D341Med (cell line): Measurements from ENCODE around the gene S1PR1.
"Not testable (repeated sequence)": the region's sequence is repeated elsewhere in the genome, so short reads cannot be mapped to it uniquely, and the experiment has no call there.

Source experiments
- DNase-seq: peaks from one replicate; pipeline ENCODE4 v3.0.0; 2012; ENCODE audit warnings: low spot score

Gene S1PR1

DNA sequence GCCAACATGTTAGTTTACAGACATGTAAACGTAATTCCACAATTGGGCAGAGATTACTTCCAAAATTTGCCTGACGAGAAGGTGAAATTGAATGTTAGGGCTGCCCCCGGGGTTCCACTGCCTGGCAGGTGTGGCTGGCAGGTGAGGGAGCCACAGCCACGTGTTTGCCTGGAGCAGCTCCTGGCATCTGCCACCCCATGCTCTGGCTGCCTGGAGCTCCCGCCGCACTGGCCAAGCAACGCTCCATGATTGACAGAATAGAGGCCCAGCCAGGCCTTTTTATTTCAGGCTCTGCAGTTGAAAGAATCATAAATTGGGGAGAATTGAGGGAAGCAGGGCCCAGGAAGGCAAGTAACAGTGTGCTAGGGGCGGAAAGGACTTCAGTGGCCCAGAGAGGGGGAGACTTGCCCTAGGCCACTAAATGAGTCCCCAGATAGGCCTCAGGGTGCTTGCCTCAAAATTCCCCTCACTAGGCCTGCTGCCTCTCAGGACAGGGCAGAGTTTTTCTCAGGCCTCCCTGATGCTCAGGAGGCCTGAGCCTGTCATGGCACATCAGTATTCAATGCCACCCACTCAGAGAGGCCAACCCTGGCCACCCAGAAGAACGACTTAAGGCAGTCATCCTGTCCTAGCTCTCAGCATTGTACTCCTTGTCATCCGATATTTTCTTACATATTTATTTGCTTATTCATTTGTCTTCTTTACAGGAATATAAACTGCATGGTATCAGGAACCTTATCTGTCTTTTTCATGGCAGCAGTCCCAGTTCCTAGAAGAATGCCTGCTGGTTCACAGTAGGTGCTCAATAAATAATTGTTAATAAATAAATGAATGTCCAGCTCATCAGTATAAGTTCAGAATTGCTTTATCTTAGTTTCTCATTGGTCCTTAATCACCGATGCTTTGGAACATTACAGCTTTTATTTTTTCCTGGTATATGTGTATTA, 16.6 kb upstream of the S1PR1 start:
- peak; percentile 25 for DNase-seq

DNA sequence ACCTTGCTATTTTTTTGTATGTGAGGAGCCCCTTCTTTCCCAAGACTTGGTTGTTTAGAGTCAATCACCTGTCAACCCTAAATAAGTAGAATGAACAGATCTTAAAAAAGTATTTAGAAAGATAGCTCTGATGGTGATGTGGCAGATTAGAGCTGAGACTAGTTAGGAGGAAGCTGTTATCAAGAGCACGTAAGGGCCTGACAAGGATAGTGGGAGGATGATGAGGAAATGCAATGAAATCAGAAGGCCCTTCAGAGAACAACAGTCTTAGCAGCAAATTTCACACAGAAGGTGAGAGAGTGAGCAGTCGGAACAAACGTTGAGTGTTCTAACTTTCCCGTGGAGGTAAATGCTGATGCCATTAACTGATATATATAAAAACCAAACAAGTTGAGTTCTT, 15.9 kb upstream of the S1PR1 start:
- no peak for DNase-seq

DNA sequence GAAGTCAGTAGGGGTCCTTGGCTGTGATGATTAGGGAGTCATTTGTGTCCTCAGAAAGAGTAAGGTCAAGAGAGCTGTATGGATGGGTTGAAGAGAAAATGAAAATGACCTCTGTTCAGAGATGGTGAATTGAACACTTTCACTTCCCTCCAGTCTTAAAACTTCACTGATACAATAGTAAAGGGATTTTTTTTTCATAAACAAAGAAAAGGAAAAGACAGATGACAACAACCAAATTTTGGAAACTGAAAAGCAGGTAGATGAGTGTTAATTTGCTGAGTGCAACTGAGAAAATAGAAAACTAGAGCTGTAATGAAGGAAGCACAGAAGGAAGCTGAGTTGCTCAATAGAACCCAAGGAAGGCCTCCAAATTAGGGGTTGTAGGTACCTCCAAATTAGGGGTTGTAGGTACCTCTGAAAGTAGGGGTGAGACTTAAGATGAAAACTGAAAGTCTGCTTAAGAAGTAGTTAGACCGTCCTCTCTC, 14.8 kb upstream of the S1PR1 start:
- DNase-seq: no peak

DNA sequence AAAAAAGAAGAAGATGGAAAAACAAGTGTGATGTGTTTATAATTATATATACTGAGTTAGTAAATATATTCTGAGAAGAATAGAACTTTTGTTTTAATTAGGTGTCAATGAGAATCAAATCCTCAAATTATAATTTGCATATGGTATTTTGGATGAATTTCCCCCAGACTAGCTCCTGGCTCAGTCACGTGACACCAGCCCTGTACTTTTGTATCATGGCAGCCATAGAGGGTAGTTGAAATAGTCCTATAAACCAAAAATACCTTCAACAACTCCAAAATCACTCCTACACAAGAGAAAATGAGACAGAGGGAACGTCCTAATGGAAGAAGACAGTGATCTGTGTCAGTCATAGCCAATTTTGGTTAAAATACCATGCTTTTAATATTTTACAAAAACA, 9.0 kb upstream of the S1PR1 start:
- DNase-seq: no peak

DNA sequence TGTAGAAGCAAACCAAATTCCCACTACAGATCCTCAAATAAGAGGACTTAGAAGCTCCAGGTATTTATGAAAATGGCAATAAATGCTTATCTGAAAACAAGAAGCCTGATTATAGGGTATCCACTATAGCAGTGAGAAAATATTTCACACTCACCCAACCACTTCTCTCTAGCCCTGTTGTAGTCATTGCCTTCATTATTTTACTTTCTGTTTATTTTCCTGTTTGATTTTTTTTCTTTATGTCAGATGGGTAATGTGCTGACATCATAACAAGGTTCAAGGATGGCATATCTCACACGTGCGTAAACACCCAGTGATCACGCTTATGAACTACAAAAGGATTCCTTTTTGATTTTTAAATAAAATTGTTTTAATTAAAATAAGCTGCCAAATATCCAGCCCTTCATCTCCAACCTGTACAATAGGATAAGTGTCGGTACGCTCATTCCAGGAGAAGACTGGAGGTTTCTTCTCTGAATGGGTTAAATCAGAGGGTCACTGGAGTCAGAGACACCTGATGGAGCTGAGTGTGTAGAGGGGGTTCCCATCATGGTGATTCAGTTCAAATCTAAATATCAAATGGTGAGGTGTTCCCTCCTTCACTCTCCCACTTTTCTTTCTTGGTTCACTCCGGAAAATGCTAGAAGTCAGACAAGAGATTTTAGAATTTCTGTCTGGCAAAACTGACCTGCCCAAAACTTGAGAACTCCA, 8.2 kb upstream of the S1PR1 start:
- no peak for DNase-seq

DNA sequence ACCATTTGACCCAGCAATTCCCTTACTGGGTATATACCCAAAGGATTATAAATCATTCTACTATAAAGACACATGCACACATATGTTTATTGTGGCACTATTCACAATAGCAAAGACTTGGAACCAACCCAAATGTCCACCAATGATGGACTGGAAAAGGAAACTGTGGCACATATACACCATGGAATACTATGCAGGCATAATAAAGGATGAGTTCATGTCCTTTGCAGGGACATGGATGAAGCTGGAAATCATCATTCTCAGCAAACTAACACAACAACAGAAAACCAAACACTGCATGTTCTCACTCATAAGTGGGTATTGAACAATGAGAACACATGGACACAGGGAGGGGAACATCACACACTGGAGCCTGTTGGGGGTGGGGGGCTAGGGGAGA, 4.6 kb upstream of the S1PR1 start:
- DNase-seq: not testable (repeated sequence)

DNA sequence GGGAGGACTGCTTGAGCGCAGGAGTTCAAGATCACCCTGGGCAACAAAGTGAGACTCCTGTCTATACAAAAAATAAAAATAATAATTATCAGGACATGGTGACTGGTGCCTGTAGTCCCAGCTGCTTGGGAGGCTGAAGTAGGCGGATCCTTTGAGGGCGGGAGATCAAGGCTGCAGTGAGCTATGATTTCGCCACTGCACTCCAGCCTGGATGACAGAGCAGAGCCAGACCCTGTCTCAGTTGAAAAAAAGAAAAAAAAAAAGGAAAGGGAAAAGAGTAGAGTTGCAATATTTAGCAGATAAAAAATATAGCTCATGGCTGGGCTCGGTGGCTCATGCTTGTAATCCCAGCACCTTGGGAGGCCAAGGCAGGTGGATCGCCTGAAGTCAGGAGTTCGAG, 3.3 kb upstream of the S1PR1 start:
- no peak for DNase-seq

DNA sequence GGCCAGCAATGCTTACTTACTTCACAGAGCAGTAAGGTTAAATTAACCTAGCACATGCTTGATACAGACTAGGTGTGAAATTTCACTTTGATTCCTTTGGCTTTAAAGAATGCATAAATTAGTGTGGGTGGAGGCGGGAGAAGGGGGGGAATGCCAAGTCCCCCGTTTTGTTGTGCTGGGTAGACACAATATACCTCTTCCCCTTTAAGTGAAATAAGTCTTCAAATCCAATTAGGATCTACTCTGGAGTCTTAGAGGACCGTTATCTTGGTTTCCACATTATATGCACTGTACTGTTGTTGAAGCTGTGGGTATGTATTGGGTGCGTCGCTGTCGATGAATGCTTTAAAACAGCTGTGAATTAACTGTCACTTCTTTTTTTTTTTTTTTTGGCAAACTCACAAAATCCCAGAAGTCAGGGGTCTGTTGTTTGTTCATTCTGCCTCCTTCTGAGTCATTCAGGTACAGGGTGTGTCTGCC, 1.6 kb upstream of the S1PR1 start:
- no peak for DNase-seq

DNA sequence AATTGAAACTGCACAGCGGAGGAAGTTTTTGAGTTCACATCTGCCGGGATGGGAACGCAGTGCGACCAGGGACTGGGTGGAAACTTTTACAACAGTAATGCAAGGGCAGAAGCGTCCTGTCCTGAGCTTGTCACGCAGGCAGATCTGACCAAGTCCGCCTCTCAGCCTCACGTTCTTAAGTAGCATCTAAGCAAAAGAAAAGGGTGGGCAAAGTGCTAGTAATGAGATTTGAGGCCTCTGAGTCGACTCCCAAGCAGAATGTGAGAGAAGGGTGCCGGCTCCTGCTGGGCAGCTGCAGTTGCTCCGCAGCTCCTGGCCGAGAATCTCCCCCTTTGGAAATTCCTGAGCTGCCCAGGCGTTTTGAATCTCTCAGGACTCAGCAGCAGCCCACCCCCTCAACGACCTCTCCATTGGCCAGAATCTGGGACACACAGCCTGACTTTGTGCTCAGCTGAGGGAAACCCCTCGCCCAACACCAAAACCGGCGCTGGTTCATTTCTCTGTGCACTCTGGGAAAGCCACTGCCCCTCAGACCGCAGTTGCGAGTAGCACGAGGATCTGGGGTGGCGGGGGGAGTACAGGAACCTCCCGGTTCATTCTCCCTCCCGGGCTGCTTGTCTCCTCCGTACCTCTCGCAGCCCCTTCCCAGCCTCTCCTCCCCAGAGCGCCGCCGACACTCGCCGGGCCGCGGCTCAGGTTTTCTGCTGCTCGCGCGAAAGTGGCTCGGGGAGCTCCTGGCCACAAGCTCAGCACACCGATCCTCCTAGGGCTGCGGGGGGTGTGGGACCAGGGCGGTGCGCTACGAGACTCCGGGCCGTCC, 913 bp upstream of the S1PR1 start:
- DNase-seq: peak; percentile 51

DNA sequence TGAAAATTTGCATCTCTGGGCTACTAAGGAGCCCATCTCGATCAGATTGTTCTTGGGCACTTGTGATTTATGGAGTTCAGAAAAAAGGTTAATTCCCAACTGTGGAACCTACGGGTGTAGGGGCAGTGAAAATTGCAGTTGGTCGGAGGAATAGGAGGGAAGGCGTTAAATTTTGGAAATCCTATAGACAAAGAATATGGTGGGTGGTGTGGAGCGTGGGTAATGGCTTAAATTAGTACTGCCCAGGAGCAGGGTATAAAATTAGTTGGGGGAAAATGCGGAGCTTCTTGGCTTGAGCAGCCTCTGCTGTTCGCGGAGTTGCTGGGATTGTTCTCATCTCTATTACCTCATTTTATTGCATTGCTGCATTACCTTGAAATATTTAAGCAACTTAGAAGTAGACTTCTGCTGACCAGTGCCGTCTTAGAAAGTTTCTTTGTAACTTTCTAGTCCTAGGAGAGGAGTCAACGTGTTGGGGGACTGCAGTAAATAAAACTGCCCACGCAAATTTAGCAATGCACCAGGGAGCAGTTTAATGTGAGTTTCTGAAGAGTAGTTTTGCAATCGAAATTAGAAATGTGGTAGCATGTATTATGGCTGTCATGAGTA, 514 bp downstream of the S1PR1 start:
- peak; percentile 28 for DNase-seq

DNA sequence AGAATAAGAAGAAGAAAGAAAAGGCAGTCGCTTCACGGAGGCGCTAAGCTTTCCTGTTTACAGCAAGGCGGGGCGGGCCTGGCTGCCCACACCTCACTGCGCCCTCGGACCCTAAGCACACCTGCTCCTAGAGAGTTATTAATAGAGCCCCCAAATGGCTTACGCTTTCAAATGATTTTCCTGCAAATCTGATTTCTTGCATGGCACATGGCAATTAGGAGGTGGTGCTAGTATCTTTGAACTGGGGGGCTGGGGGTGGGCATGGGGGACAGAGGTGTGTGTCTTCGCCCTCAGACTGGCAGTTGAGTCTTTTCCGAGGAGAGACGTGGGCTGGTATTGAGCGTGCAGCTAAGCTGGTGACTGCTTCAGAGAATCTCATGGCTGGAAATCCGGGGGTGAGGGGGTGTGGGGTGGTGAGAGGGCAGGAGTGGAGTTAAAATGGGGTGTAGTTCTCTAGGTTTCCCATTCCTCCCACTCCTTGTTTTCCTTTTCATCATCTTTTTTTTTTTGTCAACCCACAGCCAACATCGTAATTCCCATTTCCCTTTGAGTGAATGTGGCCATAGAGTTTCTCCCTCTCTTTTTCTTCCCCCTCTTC, 1.3 kb downstream of the S1PR1 start:
- DNase-seq: peak; percentile 22

DNA sequence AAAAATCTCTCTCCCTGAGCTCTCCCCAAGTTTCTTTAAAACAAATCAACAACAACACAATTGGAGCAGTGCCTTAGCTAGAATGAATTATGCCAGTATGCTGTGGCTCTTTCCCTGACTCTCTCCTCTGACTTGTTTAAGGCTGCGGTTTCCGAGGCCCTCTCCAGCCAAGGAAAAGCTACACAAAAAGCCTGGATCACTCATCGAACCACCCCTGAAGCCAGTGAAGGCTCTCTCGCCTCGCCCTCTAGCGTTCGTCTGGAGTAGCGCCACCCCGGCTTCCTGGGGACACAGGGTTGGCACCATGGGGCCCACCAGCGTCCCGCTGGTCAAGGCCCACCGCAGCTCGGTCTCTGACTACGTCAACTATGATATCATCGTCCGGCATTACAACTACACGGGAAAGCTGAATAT, 1.9 kb downstream of the S1PR1 start:
- DNase-seq: peak; percentile 84

DNA sequence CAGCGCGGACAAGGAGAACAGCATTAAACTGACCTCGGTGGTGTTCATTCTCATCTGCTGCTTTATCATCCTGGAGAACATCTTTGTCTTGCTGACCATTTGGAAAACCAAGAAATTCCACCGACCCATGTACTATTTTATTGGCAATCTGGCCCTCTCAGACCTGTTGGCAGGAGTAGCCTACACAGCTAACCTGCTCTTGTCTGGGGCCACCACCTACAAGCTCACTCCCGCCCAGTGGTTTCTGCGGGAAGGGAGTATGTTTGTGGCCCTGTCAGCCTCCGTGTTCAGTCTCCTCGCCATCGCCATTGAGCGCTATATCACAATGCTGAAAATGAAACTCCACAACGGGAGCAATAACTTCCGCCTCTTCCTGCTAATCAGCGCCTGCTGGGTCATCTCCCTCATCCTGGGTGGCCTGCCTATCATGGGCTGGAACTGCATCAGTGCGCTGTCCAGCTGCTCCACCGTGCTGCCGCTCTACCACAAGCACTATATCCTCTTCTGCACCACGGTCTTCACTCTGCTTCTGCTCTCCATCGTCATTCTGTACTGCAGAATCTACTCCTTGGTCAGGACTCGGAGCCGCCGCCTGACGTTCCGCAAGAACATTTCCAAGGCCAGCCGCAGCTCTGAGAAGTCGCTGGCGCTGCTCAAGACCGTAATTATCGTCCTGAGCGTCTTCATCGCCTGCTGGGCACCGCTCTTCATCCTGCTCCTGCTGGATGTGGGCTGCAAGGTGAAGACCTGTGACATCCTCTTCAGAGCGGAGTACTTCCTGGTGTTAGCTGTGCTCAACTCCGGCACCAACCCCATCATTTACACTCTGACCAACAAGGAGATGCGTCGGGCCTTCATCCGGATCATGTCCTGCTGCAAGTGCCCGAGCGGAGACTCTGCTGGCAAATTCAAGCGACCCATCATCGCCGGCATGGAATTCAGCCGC, 2.5 kb downstream of the S1PR1 start:
- no peak for DNase-seq

DNA sequence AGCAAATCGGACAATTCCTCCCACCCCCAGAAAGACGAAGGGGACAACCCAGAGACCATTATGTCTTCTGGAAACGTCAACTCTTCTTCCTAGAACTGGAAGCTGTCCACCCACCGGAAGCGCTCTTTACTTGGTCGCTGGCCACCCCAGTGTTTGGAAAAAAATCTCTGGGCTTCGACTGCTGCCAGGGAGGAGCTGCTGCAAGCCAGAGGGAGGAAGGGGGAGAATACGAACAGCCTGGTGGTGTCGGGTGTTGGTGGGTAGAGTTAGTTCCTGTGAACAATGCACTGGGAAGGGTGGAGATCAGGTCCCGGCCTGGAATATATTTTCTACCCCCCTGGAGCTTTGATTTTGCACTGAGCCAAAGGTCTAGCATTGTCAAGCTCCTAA, 3.2 kb downstream of the S1PR1 start:
- no peak for DNase-seq

DNA sequence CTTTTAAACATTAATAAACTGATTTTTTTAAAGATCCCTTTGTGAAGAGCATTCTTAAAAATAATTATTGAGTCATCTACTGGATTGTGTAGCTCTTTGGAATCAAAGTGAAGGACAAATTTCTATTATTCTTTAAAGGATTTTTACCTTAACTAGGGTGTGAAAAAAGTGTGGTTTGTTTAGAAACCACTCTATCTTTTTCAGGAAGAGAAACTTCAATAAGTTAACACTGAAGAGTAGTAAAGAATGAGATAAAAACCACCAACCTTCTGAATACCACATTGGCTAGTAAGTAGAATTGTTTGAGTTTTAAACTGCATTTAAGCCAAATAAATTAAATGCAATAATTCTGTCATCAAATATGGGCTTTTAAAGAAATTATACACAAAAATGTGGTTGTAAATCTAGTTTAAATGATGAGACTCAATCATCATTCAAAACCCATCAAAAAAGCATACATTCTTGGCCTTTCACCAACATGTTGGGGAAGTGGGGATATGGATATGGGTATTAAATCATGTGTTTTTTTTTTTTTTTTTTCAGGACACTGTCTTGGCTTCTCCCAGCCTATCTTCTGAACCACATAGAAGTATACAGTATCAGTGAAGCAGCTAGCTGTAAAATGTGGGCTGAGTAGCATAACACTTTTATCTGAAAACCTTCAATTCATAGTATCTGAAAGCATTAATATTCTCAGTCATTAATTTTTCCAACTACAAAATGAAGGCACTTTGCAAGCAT, 4.8 kb downstream of the S1PR1 start:
- DNase-seq: no peak

DNA sequence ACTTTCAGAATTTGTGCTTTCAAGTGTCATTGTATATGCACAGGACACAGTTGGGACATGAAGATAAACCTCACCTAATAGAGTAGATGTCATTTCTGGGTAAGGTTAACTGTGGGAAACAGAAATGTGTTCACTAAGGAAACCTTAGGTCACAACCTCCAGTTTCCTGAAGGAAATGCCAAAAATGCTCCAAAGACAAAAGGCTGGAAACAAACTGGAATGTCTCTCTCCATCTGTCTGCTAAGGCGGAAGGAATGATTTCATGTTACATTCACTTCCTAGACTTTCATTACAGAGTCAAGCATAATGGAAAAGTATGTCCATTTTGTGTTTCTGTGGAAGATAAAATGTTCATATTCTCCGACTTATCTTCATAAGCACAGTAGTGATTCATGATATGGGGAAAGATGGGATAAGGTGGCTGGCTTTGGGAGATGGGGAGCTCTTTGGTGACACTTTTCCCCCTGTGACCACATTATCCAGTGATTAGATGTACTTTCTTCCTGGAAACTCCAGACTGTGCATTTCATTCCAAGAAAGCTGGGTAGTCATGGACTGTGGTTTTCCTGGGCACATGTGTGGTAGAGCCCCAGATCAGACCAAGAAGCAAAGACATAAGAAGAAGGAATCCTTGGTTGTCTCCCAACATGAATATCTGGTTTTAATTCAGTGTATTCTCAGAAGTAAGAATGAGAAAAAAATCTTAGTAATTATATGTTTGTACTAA, 5.7 kb downstream of the S1PR1 start:
- DNase-seq: no peak

DNA sequence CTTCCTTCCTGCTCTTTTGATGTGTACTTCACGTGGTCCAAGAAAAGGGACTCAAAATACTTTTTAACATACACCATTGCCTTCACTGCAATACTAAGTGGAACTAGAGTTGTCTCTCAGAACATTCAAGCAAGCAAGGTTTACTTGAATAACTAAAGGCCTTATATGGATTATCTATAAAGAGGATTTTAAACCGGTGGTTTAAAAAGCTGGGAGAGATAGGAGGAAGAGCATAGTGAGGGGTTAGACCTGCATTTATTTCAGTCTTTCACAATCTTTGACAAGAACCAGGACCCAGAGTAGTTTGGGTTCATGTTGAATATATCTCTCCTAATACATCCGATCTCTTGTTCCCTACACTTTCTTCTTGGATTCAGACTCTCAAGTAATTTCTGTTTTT, 6.9 kb downstream of the S1PR1 start:
- DNase-seq: no peak

DNA sequence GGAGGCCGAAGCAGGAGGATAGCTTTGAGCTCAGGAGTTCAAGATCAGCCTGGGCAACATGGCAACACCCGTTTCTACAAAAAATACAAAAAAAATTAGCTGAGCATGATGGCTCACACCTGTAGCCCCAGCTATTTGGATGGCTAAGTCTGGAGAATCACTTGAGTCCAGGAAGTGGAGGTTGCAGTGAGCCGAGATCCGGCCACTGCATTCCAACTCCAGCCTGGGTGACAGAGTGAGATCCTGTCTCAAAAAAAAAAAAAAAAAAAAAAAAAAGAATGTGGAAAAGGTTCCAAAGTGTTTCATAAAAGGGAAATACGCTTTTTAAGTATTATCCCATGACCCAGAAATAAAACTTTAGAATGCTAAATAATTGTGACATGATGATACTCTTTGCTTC, 8.0 kb downstream of the S1PR1 start:
- DNase-seq: no peak
